ENCODE data around the gene COL21A1.

DNA sequence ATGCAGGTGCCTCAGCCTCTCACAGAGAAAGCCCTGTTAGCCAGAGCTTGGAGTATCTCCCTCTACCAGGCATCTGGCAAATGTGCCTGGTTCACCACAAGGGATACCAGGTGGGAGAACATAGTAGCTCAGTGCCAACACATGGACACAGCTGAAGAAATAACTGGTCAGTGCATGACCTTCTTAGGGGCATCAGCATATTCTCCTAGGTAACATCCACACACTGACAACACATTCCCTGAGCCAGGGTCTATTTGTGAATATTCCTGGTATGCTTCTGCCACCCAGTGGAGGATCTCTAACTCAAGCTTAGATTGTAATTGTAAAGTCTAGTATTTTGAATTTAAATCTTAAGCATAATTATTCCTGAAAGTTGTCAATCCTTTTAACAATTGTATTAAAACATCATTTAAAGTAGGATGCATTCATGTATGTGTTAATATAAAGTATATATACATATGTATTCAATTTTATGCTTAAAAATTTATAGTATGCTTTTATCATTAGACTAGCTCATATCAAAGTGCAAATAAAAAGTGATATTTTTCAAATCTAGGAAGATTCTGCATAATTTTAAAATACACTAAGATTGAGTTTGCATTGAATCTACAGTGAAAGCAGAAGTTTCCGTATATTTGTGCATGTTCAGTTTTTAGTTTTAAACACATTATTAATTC lies 45.3 kb upstream of the COL21A1 start:
- no peak for TF ChIP-seq GATA2 (IDR thresholded peaks at IDR 0.05; ENCODE audit: low read depth, low read length)
- TF ChIP-seq GATA3 (IDR thresholded peaks at IDR 0.05; ENCODE audit: low read depth, low read length), result no peak
